ENCODE measurements around the gene PRKAG3. TPM values are rescaled to one million over a fixed set of nuclear protein-coding genes. Genes with fewer than 3 reads are reported as not detected.
A peak's percentile ranks its signal among the peaks of the same experiment; 100 is the strongest.

PRKAG3 gene
- total RNA-seq, 1 donor from 2014 or later: 2.9 TPM

- H3K4me1 Mint-ChIP-seq: peaks cover 84% of the 10 kb centered on the region
- no peak for TF ChIP-seq CTCF (IDR thresholded peaks at IDR 0.05; ENCODE audit: unreplicated experiment)
- no peaks in the 10 kb centered on the region for H3K9me3 Mint-ChIP-seq
- H3K36me3 Mint-ChIP-seq: no peaks in the 10 kb centered on the region
- H3K27me3 Mint-ChIP-seq (ENCODE audit: low read depth): peaks cover 36% of the 10 kb centered on the region
- no peak for DNase-seq (ENCODE audit: low spot score in 2 of 2, unreplicated experiment in 2 of 2)
- peak overlapping the region; percentile 49 for H3K4me3 Mint-ChIP-seq
- peak overlapping the region; percentile 98 for H3K27ac Mint-ChIP-seq
These were observed 26.0 kb upstream of the PRKAG3 start for GRCh38 chr2:218857371-218858137.

GRCh38 chr2:218856896-218857243, 25.3 kb upstream of the PRKAG3 start:
- H3K9me3 Mint-ChIP-seq: no peaks in the 10 kb centered on the region
- DNase-seq (ENCODE audit: low spot score in 2 of 2, unreplicated experiment in 2 of 2): no peak
- H3K4me3 Mint-ChIP-seq: peak overlapping the region; percentile 43
- peaks cover 82% of the 10 kb centered on the region for H3K4me1 Mint-ChIP-seq
- TF ChIP-seq CTCF (IDR thresholded peaks at IDR 0.05; ENCODE audit: unreplicated experiment): no peak
- H3K27ac Mint-ChIP-seq: peak overlapping the region; percentile 96
- H3K36me3 Mint-ChIP-seq: no peaks in the 10 kb centered on the region
- peaks cover 34% of the 10 kb centered on the region for H3K27me3 Mint-ChIP-seq (ENCODE audit: low read depth)

GRCh38 chr2:218856167-218856895, 24.7 kb upstream of the PRKAG3 start:
- peak overlapping the region; percentile 96 for H3K27ac Mint-ChIP-seq
- H3K4me1 Mint-ChIP-seq: peaks cover 76% of the 10 kb centered on the region
- H3K4me3 Mint-ChIP-seq: peak overlapping the region; percentile 43
- no peak for DNase-seq (ENCODE audit: low spot score in 2 of 2, unreplicated experiment in 2 of 2)
- peaks cover 31% of the 10 kb centered on the region for H3K27me3 Mint-ChIP-seq (ENCODE audit: low read depth)
- H3K9me3 Mint-ChIP-seq: no peaks in the 10 kb centered on the region
- H3K36me3 Mint-ChIP-seq: no peaks in the 10 kb centered on the region
- no peak for TF ChIP-seq CTCF (IDR thresholded peaks at IDR 0.05; ENCODE audit: unreplicated experiment)

- Mint-ChIP-seq H3K36me3 (no peaks in the 10 kb centered on the region), H3K4me3 (peak overlapping the region; percentile 41), H3K4me1 (peaks cover 71% of the 10 kb centered on the region), H3K9me3 (no peaks in the 10 kb centered on the region), H3K27me3 (ENCODE audit: low read depth) (peaks cover 29% of the 10 kb centered on the region), H3K27ac (peak overlapping the region; percentile 96)
- no peak for DNase-seq (ENCODE audit: low spot score in 2 of 2, unreplicated experiment in 2 of 2)
- no peak for TF ChIP-seq CTCF (IDR thresholded peaks at IDR 0.05; ENCODE audit: unreplicated experiment)
These were observed 23.9 kb upstream of the PRKAG3 start for GRCh38 chr2:218855305-218856166.

GRCh38 chr2:218854860-218855259, 23.3 kb upstream of the PRKAG3 start:
- H3K27me3 Mint-ChIP-seq (ENCODE audit: low read depth): peaks cover 24% of the 10 kb centered on the region
- peaks cover 66% of the 10 kb centered on the region for H3K4me1 Mint-ChIP-seq
- peak overlapping the region; percentile 96 for H3K27ac Mint-ChIP-seq
- no peak for DNase-seq (ENCODE audit: low spot score in 2 of 2, unreplicated experiment in 2 of 2)
- no peaks in the 10 kb centered on the region for H3K9me3 Mint-ChIP-seq
- TF ChIP-seq CTCF (IDR thresholded peaks at IDR 0.05; ENCODE audit: unreplicated experiment): no peak
- peak overlapping the region; percentile 17 for H3K4me3 Mint-ChIP-seq
- no peaks in the 10 kb centered on the region for H3K36me3 Mint-ChIP-seq
